BE2C (cell line): ENCODE results near the gene MTA3.
"Not testable (repeated sequence)": the region's sequence is repeated elsewhere in the genome, so short reads cannot be mapped to it uniquely, and the experiment has no call there.

ENCODE experiments used
- DNase-seq: peaks from one replicate; pipeline ENCODE4 v3.0.0-alpha.2; 2020
- H3K27me3 ChIP-seq: fragments of 250-450 bp; sonication (Bioruptor Pico); 2 replicates; pipeline ENCODE4 v1.5.1; 2020; ENCODE audit warnings: mild to moderate bottlenecking
- H3K36me3 ChIP-seq: fragments of 250-450 bp; sonication (Bioruptor Pico); 2 replicates; pipeline ENCODE4 v1.5.1; 2020; ENCODE audit warnings: mild to moderate bottlenecking
- H3K4me1 ChIP-seq: fragments of 250-450 bp; sonication (Bioruptor Pico); 2 replicates; pipeline ENCODE4 v1.5.1; 2020
- H3K4me3 ChIP-seq: 2 replicates; pipeline ENCODE4 v1.5.1; 2011; ENCODE audit warnings: low read depth, low read length
- H3K9me3 ChIP-seq: fragments of 250-450 bp; sonication (Bioruptor Pico); 2 replicates; pipeline ENCODE4 v1.5.1; 2020
- CTCF ChIP-seq: IDR thresholded peaks from 2 replicates; pipeline ENCODE4 v1.5.1; 2012; ENCODE audit warnings: mild to moderate bottlenecking, low read depth, low read length

Gene MTA3

GRCh38 chr2:42723465-42723864, 155.0 kb downstream of the MTA3 start:
- H3K9me3 ChIP-seq, result no peaks in the 10 kb centered on the region
- no peak for DNase-seq
- H3K4me1 ChIP-seq, result no peaks in the 10 kb centered on the region; the same call in 1 of the 2 replicates
- no peak for TF ChIP-seq CTCF
- H3K36me3 ChIP-seq, result 0 out of 2 replicates have a peak, but pooled peaks cover 2% of the 10 kb centered on the region
- no peaks in the 10 kb centered on the region for H3K27me3 ChIP-seq
- no peak overlapping the region for H3K4me3 ChIP-seq

GRCh38 chr2:42724886-42725285, 156.5 kb downstream of the MTA3 start:
- no peak for TF ChIP-seq CTCF
- Histone ChIP-seq H3K9me3 (no peaks in the 10 kb centered on the region), H3K4me1 (no peaks in the 10 kb centered on the region; the same call in 1 of the 2 replicates), H3K36me3 (0 out of 2 replicates have a peak, but pooled peaks cover 2% of the 10 kb centered on the region), H3K27me3 (no peaks in the 10 kb centered on the region), H3K4me3 (no peak overlapping the region)
- DNase-seq, result no peak

- no peak for DNase-seq
- Histone ChIP-seq H3K36me3 (0 out of 2 replicates have a peak, but pooled peaks cover 2% of the 10 kb centered on the region), H3K27me3 (no peaks in the 10 kb centered on the region), H3K4me1 (no peaks in the 10 kb centered on the region; the same call in 1 of the 2 replicates), H3K4me3 (no peak overlapping the region), H3K9me3 (no peaks in the 10 kb centered on the region)
- TF ChIP-seq CTCF, result no peak
Measured at GRCh38 chr2:42725657-42726056, 157.2 kb downstream of the MTA3 start.

- no peaks in the 10 kb centered on the region for H3K27me3 ChIP-seq
- 0 out of 2 replicates have a peak, but pooled peaks cover 2% of the 10 kb centered on the region for H3K36me3 ChIP-seq
- no peak overlapping the region for H3K4me3 ChIP-seq
- TF ChIP-seq CTCF, result no peak
- no peaks in the 10 kb centered on the region for H3K9me3 ChIP-seq
- H3K4me1 ChIP-seq, result no peaks in the 10 kb centered on the region; the same call in 1 of the 2 replicates
- DNase-seq, result no peak
Measured at GRCh38 chr2:42726680-42727079, 158.2 kb downstream of the MTA3 start.

- not testable (repeated sequence) for DNase-seq, H3K9me3 ChIP-seq, H3K36me3 ChIP-seq, H3K4me3 ChIP-seq, H3K27me3 ChIP-seq, H3K4me1 ChIP-seq
Measured at GRCh38 chr2:42731316-42731715, 162.9 kb downstream of the MTA3 start.

- H3K4me3 ChIP-seq, result no peak overlapping the region
- DNase-seq, result no peak
- H3K36me3 ChIP-seq, result no peaks in the 10 kb centered on the region; the same call in 1 of the 2 replicates
- H3K27me3 ChIP-seq, result no peaks in the 10 kb centered on the region
- no peak for TF ChIP-seq CTCF
- H3K9me3 ChIP-seq, result no peaks in the 10 kb centered on the region
- no peaks in the 10 kb centered on the region; the same call in none of the 2 replicates for H3K4me1 ChIP-seq
Measured at GRCh38 chr2:42733852-42734251, 165.4 kb downstream of the MTA3 start.
